Measurements from ENCODE around the gene BSG.
A peak's percentile ranks its signal among the peaks of the same experiment; 100 is the strongest.

Gene BSG

DNA sequence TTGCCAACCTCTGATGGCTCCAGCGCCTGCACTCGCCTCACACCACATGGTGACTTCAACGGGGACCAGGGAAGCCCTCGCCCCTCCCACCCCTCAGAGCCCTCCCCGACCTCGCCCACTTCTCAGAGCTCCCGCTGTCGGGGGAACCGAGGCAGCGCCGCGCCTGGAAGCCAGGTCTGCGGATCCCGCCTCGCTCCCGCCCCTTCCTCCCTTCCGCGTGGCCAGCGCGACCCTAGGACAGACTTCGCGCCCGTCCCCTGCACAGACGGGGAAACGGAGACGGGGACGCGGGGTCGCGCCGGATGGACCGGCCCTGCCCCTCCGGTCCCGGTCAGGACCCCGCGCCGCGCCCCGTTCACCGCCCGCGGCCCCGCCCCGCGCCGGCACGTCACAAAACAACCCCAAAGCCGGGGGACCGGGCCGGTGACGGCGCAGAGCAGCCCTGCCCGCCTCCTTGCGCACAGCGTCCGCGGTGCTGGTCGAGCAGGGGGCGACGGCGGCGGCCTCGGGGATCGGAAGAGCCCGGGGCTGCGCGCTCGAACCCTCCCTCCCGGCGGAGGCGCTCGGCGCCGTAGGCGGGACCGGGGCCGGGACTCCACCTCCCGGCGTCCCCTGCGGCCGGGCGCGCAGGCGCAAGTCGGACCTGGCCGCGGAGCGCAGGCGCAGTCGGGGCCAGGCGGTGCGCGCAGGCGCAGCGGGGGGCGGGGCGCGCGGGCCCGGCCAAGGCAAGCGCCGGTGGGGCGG lies 41.2 kb upstream of the BSG start:
- TF ChIP-seq, protein P1, sequence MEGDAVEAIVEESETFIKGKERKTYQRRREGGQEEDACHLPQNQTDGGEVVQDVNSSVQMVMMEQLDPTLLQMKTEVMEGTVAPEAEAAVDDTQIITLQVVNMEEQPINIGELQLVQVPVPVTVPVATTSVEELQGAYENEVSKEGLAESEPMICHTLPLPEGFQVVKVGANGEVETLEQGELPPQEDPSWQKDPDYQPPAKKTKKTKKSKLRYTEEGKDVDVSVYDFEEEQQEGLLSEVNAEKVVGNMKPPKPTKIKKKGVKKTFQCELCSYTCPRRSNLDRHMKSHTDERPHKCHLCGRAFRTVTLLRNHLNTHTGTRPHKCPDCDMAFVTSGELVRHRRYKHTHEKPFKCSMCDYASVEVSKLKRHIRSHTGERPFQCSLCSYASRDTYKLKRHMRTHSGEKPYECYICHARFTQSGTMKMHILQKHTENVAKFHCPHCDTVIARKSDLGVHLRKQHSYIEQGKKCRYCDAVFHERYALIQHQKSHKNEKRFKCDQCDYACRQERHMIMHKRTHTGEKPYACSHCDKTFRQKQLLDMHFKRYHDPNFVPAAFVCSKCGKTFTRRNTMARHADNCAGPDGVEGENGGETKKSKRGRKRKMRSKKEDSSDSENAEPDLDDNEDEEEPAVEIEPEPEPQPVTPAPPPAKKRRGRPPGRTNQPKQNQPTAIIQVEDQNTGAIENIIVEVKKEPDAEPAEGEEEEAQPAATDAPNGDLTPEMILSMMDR (IDR thresholded peaks at IDR 0.05; ENCODE audit: extremely low read depth, missing control alignments), result no peak
- peak; percentile 100 for DNase-seq (ENCODE audit: low spot score)

DNA sequence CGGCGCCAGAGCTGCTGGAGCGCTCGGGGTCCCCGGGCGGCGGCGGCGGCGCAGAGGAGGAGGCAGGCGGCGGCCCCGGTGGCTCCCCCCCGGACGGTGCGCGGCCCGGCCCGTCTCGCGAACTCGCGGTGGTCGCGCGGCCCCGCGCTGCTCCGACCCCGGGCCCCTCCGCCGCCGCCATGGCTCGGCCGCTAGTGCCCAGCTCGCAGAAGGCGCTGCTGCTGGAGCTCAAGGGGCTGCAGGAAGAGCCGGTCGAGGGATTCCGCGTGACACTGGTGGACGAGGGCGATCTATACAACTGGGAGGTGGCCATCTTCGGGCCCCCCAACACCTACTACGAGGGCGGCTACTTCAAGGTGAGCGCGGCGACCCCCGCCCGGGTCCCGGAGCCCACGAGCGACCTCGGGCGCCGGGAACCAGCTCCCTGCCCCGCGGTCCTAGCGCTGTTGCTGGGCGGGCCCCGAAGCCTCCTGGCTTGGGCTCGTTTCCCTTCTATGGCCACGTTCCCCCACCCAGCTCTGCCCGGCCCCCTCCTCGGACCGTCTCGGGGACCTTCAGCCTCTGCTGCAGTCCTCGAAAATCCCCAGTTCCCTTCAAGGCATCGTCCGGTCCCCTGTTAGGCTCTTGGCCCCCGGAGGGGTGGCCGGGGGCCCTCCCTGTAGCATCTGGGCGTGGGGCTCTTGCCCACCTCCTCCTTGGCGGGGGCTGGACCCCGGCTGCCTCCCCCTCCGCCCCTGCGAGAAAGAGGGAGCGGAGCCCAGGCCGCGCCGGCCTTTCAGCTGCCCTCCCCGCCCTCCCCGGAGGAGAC lies 40.4 kb upstream of the BSG start, which contains the start of gene CDC34:
CDC34 (plus strand) TSS at position 8 of the 808 bp plus-strand sequence; CDS start at position 180, 172 bp downstream.
- DNase-seq (ENCODE audit: low spot score), result peak; percentile 69
- TF ChIP-seq, protein P1 (IDR thresholded peaks at IDR 0.05; ENCODE audit: extremely low read depth, missing control alignments), result no peak

DNA sequence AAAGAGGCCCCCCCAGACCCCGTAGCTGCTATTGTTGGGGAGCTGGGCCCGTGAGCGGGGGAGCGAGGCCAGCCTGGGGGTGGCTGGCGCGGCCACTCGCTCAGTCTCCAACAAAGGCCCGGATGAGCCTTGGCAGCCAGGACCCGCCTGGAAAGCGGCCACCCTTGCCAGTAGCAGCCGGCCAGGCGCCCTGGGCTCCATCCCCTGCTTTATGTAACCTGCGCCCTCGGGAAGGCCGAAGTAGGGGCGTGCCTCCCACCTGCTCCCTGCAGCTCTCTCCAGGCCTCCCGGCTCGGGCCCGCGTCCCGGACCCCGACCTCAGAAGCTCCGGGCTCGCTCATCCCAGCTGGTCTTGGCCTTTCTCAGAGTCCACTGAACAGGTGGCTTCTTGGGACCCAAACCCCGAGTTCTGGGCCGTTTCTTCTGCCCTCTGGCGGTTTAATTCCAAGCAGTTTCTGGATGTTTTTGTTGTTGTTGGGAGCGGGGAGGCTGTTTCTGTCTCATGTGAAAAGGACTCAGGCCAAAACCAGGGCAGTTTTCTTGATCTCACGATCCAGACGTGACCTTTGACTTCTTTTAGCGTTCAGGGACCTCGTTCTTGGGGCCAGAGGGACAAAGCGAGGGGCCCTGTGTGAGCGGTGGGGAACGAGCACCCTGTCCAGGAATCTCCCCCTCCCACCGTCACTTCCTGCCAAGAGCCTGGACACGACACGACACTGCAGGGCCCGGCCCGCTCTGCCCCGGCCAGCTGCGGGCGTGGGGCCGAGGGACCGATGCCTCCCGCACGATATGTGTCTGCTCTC lies 39.6 kb upstream of the BSG start:
- peak; percentile 74 for DNase-seq (ENCODE audit: low spot score)

DNA sequence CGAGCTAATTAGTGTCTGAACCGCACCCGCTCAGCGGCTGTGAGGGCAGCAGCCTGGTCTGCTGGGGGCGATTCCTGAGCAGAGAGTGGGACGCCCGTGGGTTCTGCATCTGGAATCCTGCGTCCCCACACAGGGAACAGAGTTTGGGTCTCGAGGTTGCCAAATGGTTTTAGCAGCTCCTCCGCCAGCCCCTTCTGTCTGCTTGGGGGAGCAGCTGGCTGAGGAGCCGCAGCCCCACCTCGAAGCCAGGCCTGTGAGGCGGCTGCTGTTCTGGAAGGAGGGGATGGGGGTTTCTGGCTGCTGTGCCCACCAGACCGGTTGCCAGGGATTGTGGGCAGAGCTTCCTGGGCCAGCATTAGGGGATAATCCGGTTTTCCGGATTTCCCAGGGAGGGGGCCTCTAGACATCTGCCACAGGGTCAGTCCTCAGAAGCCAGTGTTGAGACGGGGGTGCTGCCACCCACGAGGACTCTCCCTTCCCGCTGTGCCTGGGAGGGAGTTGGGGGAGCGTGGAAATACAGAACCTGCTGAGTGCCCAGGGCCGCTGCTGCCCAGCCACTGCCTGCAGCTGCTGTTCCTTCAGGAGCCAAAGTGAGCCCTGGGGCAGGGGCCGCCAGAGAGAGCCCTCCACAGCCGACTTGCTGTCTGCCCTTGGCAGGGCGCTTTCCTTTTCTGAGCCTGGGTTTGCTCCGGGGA lies 38.9 kb upstream of the BSG start:
- DNase-seq (ENCODE audit: low spot score), result no peak
- TF ChIP-seq, protein P1 (IDR thresholded peaks at IDR 0.05; ENCODE audit: extremely low read depth, missing control alignments), result no peak

More for the DNA sequence above, 39.6 kb upstream of the BSG start:
- TF ChIP-seq, protein P1 (IDR thresholded peaks at IDR 0.05; ENCODE audit: extremely low read depth, missing control alignments), result peak; percentile 37

DNA sequence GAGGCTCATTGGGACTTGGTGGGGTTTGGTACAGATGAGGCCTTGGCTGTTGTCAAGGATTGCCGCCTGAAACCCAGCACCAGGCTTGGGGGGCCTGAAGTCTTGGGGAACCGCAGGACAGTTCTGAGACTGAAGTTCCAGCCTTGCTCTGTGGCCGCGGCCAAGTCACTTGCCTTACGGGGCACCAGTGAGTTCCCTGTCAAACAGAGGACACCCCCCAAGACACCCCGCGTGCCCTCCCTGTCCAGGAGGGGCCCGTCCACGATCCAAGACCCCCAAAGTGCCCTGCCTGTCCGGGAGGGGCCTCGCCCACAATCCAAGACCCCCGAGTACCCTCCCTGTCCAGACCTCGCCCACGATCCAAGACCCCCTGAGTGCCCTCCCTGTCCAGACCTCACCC lies 38.3 kb upstream of the BSG start:
- no peak for DNase-seq (ENCODE audit: low spot score)
- TF ChIP-seq, protein P1 (IDR thresholded peaks at IDR 0.05; ENCODE audit: extremely low read depth, missing control alignments), result no peak

DNA sequence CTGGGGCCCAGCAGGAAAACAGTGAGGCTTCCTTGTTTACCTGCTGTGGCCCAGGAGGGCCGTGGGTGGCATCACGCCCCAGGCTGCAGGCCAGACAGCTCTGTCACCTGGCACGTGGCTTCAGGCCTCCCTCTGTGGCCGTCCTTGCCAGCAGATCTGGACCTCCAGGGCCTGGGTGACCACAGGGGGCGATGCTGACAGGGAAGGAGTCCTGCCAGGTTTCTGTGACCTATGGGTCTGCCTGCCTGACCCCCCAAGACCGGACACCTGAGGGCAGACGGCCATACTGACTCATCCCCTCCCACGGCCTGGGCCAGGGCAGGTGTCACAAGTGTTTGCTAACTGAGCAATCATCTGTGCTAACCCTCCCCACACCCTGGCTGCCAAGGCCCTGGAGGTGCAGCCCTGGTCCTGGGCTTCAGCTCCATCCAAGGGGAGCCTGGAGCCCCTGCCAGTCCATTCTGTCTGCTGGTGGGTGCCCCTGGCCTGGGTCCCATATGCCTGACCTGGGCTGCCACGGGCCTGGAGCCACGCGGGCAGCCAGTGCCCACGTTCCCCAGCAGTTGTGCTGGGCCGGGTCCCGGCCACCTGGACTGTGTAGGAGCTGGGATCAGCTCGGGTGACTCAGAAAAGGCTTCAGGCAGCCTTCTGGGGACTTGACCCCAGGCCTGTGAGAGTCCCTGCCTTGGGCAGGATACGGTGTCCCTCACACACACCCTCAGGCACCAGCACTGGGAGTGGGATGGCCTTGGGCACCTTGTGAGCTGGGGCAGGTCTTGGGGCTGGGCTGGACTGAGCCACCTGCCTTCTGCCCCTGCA lies 37.2 kb upstream of the BSG start:
- TF ChIP-seq, protein P1 (IDR thresholded peaks at IDR 0.05; ENCODE audit: extremely low read depth, missing control alignments), result no peak
- DNase-seq (ENCODE audit: low spot score), result no peak

Data from GM20000 (cell line).